SU-DHL-6 (cell line): Measurements from ENCODE around the gene RNF222.

Experiments used
- H2AFZ ChIP-seq: fragments of 200-600 bp; sonication (generic); 2 replicates; pipeline ENCODE4 v1.6.1; 2014; ENCODE audit warnings: low read depth, mild to moderate bottlenecking, moderate library complexity, mixed read lengths, antibody characterized with exemption, low read length; ENCODE audit not compliant: severe bottlenecking
- H3F3A ChIP-seq: fragments of 200-600 bp; shearing (Covaris generic); 2 replicates; pipeline ENCODE4 v1.6.0; 2016; ENCODE audit warnings: antibody characterized with exemption, mild to moderate bottlenecking; ENCODE audit not compliant: insufficient read depth
- H3K27ac ChIP-seq: fragments of 200-600 bp; sonication (generic); 2 replicates; pipeline ENCODE4 v1.5.1; 2016; ENCODE audit warnings: low read depth, mild to moderate bottlenecking, low read length, moderate library complexity, mixed read lengths
- H3K27me3 ChIP-seq: fragments of 200-600 bp; sonication (generic), shearing (Covaris generic); 2 replicates; pipeline ENCODE4 v1.6.0; 2014; ENCODE audit warnings: mild to moderate bottlenecking, low read length
- H3K36me3 ChIP-seq: fragments of 200-600 bp; sonication (generic); 2 replicates; pipeline ENCODE4 v1.6.1; 2014; ENCODE audit warnings: mild to moderate bottlenecking, low read length, mixed read lengths
- H3K4me2 ChIP-seq: fragments of 300-600, 200-600 bp; shearing (Covaris generic), sonication (generic); 2 replicates; pipeline ENCODE4 v1.6.0; 2014; ENCODE audit warnings: low read length, low read depth, mild to moderate bottlenecking; ENCODE audit not compliant: poor library complexity, severe bottlenecking
- H3K4me3 ChIP-seq: fragments of 200-600 bp; sonication (generic); 2 replicates; pipeline ENCODE4 v1.5.1; 2014; ENCODE audit warnings: antibody characterized with exemption, low read length, mild to moderate bottlenecking, mixed read lengths; ENCODE audit not compliant: insufficient read depth, poor library complexity, severe bottlenecking
- H3K79me2 ChIP-seq: fragments of 200-600 bp; sonication (generic); 2 replicates; pipeline ENCODE4 v1.6.1; 2014; ENCODE audit warnings: mild to moderate bottlenecking, low read length, moderate library complexity; ENCODE audit not compliant: insufficient read depth
- H3K9ac ChIP-seq: fragments of 200-600 bp; sonication (generic); 2 replicates; pipeline ENCODE4 v1.7.0; 2014; ENCODE audit warnings: mild to moderate bottlenecking, low read length
- H3K9me2 ChIP-seq: fragments of 200-600 bp; sonication (generic); replicated peaks from 2 replicates; pipeline ENCODE4 v1.6.1; 2014; ENCODE audit warnings: low read length; ENCODE audit not compliant: insufficient read depth
- H3K9me3 ChIP-seq: fragments of 200-600 bp; sonication (generic); 2 replicates; pipeline ENCODE4 v1.6.1; 2014; ENCODE audit warnings: low read length, mixed read lengths; ENCODE audit not compliant: insufficient read depth
- H4K20me1 ChIP-seq: fragments of 200-600 bp; sonication (generic); 2 replicates; pipeline ENCODE4 v1.6.1; 2014; ENCODE audit warnings: low read depth, mild to moderate bottlenecking, antibody characterized with exemption, low read length, moderate library complexity, mixed read lengths
- CTCF ChIP-seq: fragments of 200-600 bp; sonication (generic); IDR thresholded peaks from one replicate; pipeline ENCODE4 v1.5.1; 2017; ENCODE audit warnings: antibody characterized with exemption, mild to moderate bottlenecking, low read length, moderate library complexity; ENCODE audit not compliant: insufficient read depth, poor library complexity, severe bottlenecking
- EZH2phosphoT487 ChIP-seq: fragments of 200-600 bp; sonication (generic), shearing (Covaris generic); conservative IDR thresholded peaks from 2 replicates; pipeline ENCODE4 v1.6.1; 2018; ENCODE audit warnings: mild to moderate bottlenecking, antibody characterized with exemption, low read length, moderate library complexity, mixed read lengths

RNF222 gene

GRCh38 chr17:8417806-8418205, 20.2 kb upstream of the RNF222 start:
- TF ChIP-seq CTCF (no peak), EZH2phosphoT487 (no peak)
- Histone ChIP-seq H3K9me2 (no peaks in the 10 kb centered on the region), H3K27me3 (no peaks in the 10 kb centered on the region), H2AFZ (no peak overlapping the region), H3K27ac (no peak overlapping the region), H3F3A (no peaks in the 10 kb centered on the region), H3K9me3 (no peaks in the 10 kb centered on the region), H3K9ac (no peak overlapping the region), H3K79me2 (no peaks in the 10 kb centered on the region), H4K20me1 (no peaks in the 10 kb centered on the region), H3K4me2 (no peak overlapping the region), H3K4me3 (no peak overlapping the region), H3K36me3 (no peaks in the 10 kb centered on the region)

GRCh38 chr17:8413938-8414337, 16.3 kb upstream of the RNF222 start:
- no peaks in the 10 kb centered on the region for H3K9me3 ChIP-seq
- no peaks in the 10 kb centered on the region for H3K27me3 ChIP-seq
- no peak overlapping the region for H3K4me2 ChIP-seq
- H3K36me3 ChIP-seq, result no peaks in the 10 kb centered on the region
- no peak for TF ChIP-seq EZH2phosphoT487
- no peak for TF ChIP-seq CTCF
- H3F3A ChIP-seq, result no peaks in the 10 kb centered on the region
- no peaks in the 10 kb centered on the region for H3K9me2 ChIP-seq
- H3K79me2 ChIP-seq, result no peaks in the 10 kb centered on the region
- H3K9ac ChIP-seq, result no peak overlapping the region
- no peak overlapping the region for H3K27ac ChIP-seq
- H4K20me1 ChIP-seq, result no peaks in the 10 kb centered on the region
- H2AFZ ChIP-seq, result no peak overlapping the region
- H3K4me3 ChIP-seq, result no peak overlapping the region

DNA sequence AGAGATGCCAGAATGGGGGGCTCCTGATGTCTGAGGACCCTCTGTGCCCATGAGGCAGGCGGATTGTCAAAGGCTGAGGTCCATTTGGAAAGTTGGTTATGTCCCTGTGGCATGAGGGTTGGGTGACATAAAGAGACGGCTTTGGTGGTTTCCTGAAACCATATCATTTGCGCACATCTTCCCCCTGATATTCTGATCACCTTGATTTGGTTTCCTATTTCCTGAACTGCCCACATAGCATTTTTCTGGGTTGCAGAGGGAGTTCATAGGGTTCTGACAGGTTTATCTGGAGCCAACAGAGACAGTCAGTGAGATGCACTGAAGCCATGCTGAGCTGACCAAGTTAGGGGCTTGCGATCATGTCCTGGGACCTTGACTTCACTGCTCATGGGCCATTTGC, 15.7 kb upstream of the RNF222 start:
- Histone ChIP-seq H4K20me1 (no peaks in the 10 kb centered on the region), H3K9ac (no peak overlapping the region), H3K36me3 (no peaks in the 10 kb centered on the region), H2AFZ (no peak overlapping the region), H3F3A (no peaks in the 10 kb centered on the region), H3K79me2 (no peaks in the 10 kb centered on the region), H3K9me3 (no peaks in the 10 kb centered on the region), H3K4me2 (no peak overlapping the region), H3K27ac (no peak overlapping the region), H3K27me3 (no peaks in the 10 kb centered on the region), H3K4me3 (no peak overlapping the region), H3K9me2 (no peaks in the 10 kb centered on the region)
- TF ChIP-seq EZH2phosphoT487, result no peak
- TF ChIP-seq CTCF, result no peak

DNA sequence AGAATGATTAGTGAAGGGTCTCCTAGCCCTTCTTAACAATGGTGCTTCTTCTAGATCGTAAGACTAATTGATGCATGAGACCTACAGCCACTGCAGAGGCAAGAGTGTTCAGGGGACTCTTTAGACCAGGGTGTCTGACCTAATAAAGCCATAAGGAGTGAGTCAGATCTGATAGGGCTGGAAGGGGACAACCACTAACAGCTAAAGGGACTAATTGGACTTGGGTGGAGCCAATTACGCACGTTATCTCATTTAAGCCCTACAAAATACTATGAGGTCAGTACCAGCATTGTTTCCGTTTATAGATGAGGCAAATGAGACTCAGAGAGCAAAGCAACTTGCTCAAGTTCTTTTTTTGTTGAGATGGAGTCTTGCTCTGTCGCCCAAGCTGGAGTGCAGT, 14.5 kb upstream of the RNF222 start:
- no peaks in the 10 kb centered on the region for H3K79me2 ChIP-seq
- H2AFZ ChIP-seq, result no peak overlapping the region
- TF ChIP-seq CTCF, result no peak
- no peak for TF ChIP-seq EZH2phosphoT487
- H3K27ac ChIP-seq, result no peak overlapping the region
- no peaks in the 10 kb centered on the region for H4K20me1 ChIP-seq
- no peaks in the 10 kb centered on the region for H3K36me3 ChIP-seq
- H3K9me2 ChIP-seq, result no peaks in the 10 kb centered on the region
- H3K9ac ChIP-seq, result no peak overlapping the region
- H3F3A ChIP-seq, result no peaks in the 10 kb centered on the region
- no peaks in the 10 kb centered on the region for H3K27me3 ChIP-seq
- no peak overlapping the region for H3K4me2 ChIP-seq
- no peak overlapping the region for H3K4me3 ChIP-seq
- no peaks in the 10 kb centered on the region for H3K9me3 ChIP-seq
